GM19452 (cell line): ENCODE data around the gene MUS81.

Experiments
- ATAC-seq: cut with Tn5 transposase; IDR thresholded peaks from one replicate; pipeline ENCODE4 v1.9.1; 2021; ENCODE audit not compliant: unreplicated experiment

Gene MUS81

DNA sequence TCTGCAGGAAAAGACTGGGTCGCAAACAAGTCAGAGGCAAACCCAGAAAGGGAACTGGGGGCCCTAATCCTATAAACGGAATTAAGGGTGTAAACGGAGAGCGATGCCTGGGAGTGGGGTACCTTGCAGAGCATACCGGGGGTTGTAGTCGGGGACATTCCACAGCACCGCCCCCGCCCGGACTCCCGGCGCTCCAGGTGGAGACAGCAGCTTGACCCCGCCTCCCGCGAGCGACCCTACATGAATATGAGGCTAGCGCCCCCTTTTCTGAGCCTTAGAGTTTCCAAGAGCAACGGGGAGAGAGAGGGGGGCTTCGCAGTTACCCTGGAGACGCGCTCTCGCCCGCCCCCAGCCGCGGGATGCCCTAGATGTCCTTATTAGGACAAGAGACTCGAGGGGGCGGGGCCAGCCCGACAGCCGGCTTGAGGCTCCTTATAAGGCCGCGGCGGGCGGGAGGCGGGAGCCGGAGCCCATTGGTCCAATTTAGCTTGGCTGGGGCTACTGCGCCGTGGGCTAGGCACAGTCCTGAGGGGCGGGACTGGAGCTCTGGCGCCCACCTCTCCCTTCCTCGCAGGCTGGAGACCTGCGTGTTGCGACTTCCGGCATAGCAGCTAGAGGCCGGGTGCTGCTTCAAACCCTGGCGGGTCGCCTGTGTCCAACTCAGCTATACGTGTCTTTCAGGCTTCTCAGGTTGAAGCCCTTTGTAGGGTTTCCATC is 980 bp upstream of the MUS81 start:
- ATAC-seq = peak; percentile 50

DNA sequence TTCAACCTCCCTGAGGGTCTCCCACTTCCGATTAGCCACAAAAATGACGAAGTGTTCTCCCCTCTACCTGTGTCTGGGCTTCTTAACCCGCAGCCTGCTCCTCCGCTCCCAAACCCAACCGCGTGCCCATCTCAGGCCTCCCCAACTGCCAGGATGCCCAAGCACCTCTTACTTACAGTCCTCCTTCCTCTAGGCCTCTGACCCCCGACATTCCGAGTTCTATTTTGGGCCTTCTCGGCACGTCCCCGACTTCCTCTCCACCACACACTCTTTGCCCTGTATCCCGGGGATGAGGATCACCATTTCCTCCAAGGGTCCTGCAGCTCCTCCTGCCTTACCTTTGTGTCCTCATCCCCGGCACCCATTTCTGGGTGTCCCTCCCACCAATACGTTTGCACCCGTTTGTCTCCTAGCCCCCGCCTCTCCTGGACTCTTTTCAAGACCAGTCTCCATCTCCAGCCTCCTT is 388 bp upstream of the MUS81 start:
- no peak for ATAC-seq

DNA sequence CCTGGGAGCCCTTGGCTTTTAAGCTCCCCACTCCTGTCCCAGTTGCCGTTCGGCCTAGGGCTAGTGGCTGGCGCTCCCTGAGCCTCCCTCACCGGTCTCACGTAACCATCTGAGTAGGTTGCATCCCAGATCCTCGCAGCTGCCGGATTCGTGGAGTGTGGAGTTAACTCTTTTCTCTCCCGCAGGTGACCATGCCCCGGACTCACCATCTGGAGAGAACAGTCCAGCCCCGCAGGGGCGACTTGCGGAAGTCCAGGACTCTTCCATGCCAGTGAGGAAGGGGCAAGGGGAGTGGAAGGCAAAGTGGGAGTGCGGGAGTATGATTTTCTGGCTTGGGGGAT is 902 bp downstream of the MUS81 start:
- no peak for ATAC-seq

DNA sequence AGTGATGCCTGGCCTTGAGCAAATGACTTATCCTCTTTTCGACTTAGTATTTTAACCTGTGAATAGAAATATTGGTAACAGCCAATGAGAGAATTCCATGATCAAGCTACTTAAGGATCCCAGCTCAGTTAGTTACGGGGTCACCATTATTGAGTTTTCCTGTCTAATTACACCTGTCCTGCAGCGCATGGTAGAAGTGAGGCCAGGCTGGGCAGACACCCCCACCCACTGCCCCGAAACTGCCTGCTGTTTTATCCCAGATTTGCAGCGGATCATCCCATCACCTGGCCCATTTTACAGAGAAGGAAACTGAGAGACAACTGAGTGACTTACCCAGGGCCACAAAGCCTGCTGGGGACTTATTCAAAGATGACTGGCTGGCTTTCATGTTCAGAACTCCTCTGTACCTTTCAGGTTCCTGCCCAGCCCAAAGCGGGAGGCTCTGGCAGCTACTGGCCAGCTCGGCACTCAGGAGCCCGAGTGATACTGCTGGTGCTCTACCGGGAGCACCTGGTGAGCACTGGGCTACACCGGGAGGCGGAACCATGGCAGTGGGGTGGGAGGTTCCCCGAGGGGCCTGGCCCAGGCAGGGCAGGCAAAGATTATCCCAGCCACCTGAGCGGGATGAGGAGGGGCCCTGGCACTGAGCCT is 1.4 kb downstream of the MUS81 start:
- no peak for ATAC-seq

DNA sequence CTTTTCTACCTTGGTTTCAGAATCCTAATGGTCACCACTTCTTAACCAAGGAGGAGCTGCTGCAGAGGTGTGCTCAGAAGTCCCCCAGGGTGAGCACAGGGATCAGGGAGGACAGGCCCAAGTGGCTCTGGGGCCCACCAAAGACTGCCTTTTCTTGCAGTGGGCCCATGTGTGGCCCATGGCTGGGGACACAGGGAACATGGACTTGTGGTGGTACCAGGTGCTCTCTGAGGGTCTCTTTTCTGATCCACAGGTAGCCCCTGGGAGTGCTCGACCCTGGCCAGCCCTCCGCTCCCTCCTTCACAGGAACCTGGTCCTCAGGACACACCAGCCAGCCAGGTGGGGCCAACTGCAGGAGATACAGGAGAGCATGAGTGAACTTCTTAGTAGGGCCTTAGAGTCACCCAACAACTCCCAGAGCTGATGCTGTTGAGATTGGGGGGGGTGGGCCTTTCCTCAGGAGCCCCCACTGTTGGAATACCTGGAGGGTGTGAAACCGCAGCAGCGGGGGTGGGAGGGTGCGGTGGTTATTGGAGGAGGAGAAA is 2.0 kb downstream of the MUS81 start:
- no peak for ATAC-seq

DNA sequence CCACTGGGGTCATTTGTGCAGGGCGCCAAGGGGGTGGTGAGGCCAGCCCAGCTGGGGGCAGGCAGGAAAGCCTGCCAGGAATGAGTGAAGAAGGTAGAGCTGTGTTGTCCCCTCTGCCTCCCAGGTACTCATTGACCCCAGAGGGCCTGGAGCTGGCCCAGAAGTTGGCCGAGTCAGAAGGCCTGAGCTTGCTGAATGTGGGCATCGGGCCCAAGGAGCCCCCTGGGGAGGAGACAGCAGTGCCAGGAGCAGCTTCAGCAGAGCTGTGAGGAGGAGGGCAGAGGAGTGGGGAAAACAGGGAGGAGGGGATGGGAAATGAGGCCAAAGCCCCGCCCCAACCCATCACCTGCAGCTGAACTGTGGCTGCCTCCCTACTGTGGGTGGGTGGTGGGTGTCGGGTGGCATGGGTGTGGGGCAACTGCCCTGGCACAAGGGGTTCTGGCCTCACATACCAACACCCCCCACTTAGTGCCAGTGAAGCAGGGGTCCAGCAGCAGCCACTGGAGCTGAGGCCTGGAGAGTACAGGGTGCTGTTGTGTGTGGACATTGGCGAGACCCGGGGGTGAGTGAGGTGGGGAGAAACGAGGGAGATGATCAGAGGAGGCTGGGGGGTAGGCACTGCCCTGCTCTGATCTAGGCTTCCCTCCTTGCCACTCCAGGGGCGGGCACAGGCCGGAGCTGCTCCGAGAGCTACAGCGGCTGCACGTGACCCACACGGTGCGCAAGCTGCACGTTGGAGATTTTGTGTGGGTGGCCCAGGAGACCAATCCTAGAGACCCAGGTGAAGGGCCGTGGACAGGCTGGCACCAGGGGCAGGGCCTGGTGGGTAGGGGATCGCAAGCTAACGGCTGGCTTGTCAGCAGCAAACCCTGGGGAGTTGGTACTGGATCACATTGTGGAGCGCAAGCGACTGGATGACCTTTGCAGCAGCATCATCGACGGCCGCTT is 3.0 kb downstream of the MUS81 start:
- no peak for ATAC-seq

DNA sequence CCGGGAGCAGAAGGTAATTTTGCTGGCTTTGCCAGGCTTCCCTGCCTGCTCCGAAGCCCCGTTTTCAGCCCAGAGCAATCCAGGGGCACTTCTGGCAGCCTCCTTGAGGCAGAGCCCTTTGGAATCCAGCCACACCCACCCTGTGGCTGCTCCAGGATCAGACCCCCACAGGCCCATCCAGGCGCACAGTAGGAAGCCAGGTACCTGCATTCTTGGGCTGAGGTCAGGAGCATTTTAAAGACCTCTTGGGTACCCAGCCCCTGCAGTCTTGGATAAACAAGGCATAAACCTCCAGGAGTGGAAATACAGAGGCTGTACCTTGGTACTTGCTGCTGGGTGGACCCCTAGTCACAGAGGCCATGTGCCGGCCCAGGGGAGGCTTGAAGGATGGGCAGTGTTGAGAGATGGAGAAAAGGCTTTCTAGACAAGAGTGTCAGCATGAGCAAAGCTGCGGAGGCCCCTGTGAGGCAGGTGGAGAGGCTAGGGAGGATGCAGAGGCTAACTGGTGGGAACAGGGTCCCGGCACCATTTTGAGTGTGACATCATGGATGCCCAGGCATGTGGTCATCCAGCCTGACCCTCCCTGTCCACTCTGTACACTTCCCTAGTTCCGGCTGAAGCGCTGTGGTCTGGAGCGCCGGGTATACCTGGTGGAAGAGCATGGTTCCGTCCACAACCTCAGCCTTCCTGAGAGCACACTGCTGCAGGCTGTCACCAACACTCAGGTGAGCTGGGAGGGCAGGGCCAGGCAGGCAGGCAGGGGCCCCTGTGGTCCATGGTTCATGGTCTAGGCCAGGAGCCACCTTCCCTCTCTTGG is 3.9 kb downstream of the MUS81 start:
- ATAC-seq = no peak

DNA sequence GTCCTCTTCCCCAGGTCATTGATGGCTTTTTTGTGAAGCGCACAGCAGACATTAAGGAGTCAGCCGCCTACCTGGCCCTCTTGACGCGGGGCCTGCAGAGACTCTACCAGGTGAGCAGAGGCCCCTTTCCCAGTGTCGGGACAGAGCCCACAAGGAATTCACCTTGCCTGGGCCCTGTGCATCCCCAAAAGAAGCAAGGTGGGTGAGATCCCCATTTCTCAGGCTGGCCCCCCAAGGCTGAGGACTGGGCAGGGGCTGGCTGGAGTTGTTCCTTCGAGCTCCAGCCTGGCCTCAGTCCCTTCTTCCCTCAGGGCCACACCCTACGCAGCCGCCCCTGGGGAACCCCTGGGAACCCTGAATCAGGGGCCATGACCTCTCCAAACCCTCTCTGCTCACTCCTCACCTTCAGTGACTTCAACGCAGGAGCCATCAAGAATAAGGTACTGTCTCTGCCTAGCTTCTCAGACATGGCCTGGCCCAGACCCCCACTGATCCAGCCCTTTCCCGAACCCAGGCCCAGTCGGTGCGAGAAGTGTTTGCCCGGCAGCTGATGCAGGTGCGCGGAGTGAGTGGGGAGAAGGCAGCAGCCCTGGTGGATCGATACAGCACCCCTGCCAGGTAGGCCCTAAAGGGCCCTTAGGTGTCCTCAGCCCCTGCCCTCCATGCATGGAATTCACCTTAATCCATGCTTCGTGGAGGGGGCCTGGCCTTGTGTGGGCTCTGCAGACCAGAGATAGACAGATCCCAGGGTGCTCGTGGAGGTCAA is 4.7 kb downstream of the MUS81 start:
- no peak for ATAC-seq

DNA sequence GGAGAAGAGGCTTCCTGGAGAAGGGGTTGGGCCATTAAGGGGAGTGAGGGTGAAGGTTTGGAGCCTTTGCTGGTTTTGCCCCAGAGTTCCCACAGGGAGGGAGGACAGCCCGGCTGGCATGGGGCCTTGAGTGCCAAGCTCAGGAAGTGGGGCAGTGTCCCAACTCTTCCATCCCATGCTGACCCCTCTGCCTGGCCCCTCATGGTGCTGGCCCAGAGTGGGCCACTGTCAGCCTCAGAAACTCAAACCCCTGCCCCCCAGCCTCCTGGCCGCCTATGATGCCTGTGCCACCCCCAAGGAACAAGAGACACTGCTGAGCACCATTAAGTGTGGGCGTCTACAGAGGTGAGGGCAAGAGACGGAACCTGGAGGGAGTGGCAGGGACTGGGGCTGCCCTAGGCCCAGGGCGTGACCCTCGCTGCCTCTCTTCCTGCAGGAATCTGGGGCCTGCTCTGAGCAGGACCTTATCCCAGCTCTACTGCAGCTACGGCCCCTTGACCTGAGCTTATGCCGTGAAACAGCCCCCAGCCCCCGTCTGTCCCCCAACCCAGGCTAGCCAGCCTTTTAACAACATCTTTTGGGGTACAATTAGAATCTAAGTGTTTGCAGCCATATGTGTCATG is 5.4 kb downstream of the MUS81 start:
- ATAC-seq = no peak

DNA sequence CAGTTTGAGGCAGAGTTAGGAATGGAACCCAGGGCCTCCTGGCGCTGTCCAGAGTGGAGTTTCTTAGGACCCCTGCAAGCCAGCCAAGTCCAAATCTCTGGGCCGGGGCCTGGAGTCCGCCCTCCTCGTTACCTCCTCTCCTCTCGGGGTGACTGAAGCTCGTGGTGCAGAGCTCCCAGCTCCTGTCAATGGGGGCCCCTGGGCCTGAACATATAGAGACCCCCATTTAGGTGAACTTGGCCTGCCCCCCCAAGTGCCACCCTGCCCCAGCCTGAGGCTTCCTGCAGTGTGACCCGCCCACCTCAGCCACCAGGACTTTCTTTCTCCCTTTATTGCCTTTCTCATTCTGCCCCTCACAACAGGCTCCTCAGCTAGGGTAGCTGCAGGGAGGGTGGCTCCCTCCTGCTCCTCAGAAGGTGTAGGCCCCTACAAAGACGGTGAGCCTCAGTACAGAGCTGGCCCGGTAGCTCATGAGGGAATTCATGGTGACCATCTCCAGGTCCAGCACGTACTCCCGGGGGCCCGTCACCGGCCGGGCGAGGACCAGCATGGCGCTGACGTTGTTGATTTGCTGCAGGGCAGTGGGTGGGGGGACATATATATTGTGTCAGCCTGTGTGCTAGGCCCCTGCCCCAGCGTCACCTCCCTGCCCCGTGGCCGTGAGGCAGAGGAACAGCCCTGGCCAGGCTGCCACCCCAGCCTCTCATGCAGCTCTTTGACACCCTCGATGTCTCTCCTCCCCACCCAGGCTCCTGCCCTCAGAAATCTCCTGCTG is 6.5 kb downstream of the MUS81 start:
- ATAC-seq = no peak

DNA sequence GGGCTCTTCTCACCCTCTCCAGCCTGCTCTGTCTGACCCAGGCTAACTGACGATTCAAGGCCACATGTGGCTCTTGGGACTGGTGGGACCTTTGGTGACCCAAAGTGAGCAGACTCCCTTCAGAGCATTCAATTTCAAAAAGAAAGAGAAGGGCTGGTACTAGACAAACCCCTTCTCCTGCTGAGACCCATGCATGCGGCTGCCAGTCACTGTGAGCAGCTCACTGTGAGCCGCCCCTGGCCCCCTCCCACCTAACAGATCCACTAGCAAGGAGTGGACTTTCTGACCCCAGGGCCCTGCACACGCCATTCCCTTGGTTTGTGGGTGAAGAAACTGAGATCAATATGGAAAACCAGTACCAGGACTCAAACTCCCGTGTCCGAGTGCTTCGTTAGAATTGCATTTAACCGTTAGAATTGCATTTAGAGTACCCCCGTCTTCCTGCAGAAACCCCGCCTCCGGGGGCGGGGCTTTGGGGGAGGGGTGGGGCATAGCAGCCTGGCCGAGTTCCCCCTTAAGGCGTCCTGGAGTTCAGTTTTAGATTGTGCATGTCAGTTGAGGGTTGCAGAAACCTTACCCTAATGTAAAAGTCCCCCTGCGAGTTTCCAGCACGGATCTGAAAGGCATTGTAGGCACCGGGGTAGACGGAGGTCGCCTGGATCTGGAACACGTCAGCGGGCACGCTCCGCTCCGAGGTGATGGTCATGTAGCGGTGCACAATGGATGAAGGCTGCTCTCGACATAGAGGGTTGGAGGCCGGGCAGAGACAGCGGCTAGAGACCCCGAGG is 7.2 kb downstream of the MUS81 start:
- ATAC-seq = no peak

DNA sequence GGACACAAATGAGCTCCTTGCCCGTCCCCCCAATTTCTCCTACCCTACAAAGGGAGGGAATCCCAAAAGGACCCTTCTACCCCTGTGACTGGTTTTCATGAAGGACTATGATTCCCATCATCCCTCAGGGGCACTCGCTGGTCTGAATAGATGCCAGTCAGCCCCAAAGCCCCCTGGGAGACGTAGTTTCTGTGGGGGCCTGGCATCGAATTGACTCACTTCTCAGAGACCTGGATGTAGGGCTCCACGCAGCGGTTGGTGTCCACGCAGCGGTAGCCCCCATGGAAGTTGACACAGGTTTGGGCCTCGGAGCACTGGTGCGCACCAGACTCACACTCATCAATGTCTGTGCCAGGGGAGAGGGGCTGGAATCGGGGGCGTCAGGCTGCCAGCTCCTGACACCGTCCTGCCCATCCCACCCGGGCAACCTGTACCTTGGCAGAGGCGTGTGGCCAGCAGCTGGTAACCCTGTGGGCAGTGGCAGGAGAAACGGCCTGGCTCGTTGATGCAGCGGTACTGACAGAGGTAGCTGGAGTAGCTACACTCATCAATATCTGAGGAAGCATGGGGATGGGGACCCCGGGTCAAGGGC is 7.9 kb downstream of the MUS81 start:
- no peak for ATAC-seq

DNA sequence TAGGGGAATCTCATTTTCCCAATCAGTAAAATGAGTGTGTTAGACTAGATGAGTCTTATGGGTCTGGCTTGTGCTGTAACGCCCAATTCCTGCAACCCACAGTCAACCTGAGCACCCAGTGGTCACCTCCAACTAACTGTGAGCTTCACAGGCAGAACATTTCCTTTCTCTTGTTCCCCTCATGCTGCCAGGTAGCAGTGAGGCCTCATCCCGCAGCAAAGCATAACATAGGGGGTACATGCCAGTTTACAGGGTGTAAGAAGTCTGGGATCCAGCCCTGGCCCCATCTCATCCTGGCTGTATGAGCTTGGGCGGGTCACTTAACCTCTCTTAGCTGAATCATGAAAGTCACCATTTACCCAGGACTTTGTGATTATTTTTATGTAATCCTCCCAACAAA is 8.7 kb downstream of the MUS81 start:
- ATAC-seq = no peak

DNA sequence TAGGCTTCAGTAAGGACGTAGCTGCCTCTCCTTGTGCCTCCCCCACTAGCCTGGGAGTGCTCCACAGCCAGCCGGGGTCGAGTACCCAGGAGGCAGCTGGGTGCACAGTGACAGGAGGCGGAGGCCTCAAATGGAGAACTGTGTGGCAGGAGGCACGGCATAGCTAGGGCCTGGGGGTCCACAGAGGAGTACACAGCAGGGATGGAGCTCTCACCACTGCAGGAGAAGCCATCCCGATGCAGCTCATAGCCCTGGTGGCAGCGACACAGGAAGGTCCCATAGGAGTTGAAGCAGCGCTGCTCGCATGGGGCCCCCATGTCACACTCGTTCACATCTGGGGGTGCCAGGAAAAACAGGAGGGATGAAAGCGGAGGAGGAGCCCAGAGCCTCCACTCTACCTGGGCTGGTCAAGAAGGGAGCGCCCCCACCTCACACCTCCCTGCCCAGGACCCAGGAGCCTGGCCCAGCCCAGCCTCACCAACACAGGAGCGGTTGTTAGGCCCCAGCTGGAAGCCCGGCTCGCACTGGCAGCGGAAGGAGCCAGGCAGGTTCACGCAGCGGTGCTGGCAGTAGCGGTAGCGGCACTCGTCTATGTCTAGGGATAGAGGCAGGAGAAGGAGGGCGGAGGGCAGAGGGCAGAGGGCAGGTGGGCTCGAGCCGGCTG is 9.5 kb downstream of the MUS81 start:
- no peak for ATAC-seq

DNA sequence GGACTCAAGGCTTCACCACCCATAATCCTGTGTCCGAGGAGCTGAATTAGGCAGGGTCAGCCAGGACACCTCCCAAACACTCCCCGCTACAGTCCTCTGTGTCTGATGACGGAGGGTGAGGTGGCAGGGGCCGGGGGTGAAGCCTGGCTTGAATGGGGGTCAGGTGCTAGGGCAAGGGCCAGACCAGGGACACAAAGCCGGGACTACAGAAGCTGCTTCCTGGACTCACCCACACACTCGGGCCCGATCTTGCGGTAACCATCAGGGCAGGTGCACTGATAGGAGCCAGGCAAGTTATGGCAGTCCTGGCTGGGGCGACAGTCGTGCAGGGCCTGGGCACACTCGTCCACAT is 10.1 kb downstream of the MUS81 start:
- no peak for ATAC-seq

DNA sequence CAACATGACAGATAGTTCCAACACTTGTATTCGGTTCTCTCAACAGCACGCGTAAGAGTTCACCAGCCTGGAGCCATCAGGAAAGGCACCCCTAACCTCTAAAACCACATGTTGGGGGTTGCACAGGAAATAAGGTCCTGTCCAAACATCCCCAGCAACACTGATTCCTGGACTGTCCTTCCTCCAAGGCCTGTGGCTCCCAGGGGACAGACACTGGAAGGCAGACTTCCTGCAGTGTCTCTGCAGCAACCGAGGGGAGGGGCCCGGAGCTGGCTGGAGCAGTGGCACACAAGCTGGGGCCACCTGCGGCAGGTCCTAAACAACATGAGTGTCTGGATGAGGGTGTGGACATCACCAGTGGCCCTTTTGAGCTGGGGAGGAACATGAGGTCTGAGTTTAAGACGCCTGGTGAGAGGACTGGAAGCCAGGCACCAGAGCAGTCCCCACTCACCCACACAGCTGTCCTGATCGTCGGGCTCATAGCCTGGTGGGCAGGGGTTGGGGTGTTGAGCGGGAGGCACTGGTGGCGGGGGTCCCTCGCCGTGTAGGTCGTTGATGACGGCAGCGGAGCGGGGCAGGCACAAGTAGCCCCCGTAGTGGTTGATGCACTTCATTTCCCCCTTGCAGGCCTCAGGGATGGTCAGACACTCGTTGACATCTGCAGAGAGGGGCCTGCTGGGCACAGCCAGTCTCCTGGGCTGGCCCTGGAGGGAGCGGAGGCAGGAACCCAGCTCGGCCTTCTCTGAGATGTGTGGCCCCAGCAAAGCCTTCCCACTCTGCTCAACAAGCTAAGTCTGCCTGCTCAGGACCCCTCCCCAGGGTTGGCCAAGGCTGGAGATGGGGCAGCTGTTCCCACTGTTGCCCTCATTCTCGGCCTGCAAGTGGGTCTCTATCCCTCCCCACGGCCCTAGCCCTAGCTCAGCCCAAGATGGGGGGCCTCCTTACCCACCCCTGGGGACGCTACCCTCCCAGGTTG is 10.8 kb downstream of the MUS81 start:
- ATAC-seq = no peak
